IMR-90 (cell line): ENCODE measurements around the gene CREB5. TPM values are rescaled to one million over a fixed set of nuclear protein-coding genes. Genes with fewer than 3 reads are reported as not detected.

Source experiments
- ATAC-seq: fragments of 200-7000 bp; cut with Tn5 transposase; 2 replicates; pipeline ENCODE4 v1.9.1; 2020; ENCODE audit warnings: low read depth, mild to moderate bottlenecking, moderate library complexity
- BruUV-seq: library from RNA; stranded (reverse); fragments of 400-500 nt; replicated peaks from 2 replicates; lab custom pipeline; 2021; lab: Mats Ljungman, UMichigan
- CTCF ChIA-PET: fragments of 300-600 bp; formaldehyde crosslinking; extraction: SDS; loops from one replicate; lab custom pipeline; 2021; ENCODE audit warnings: antibody characterized with exemption; lab: Yijun Ruan, JAX
- POLR2A ChIA-PET: fragments of 300-600 bp; sonication (Branson Sonifier 250); formaldehyde crosslinking; loops from one replicate; lab custom pipeline; 2022; ENCODE audit warnings: antibody characterized with exemption; ENCODE audit not compliant: unreplicated experiment; lab: Charles Lee
- DNase-seq: peaks from one replicate; pipeline ENCODE4 v3.0.0; 2013
- H2AFZ ChIP-seq: replicated peaks from 2 replicates; pipeline ENCODE3; 2013; ENCODE audit warnings: low read length, mild to moderate bottlenecking; ENCODE audit not compliant: poor library complexity
- H2AK5ac ChIP-seq: 2 replicates; pipeline ENCODE4 v1.6.1; 2013; ENCODE audit warnings: low read depth, low read length, inconsistent platforms
- H2AK9ac ChIP-seq: replicated peaks from 2 replicates; pipeline ENCODE3; 2013; ENCODE audit warnings: mild to moderate bottlenecking, low read depth, low read length, moderate library complexity; ENCODE audit not compliant: poor library complexity
- H2BK120ac ChIP-seq: 2 replicates; pipeline ENCODE4 v1.6.1; 2013; ENCODE audit warnings: low read depth, low read length, inconsistent platforms
- H2BK15ac ChIP-seq: 3 replicates; pipeline ENCODE4 v1.6.1; 2013; ENCODE audit warnings: low read depth, low read length, inconsistent platforms
- H2BK20ac ChIP-seq: 2 replicates; pipeline ENCODE4 v1.6.1; 2013; ENCODE audit warnings: low read depth, mild to moderate bottlenecking, inconsistent platforms, low read length, moderate library complexity
- H2BK5ac ChIP-seq: 2 replicates; pipeline ENCODE4 v1.6.1; 2013; ENCODE audit warnings: mild to moderate bottlenecking, low read depth, low read length, inconsistent platforms; ENCODE audit not compliant: poor library complexity, severe bottlenecking
- H3K14ac ChIP-seq: replicated peaks from 2 replicates; pipeline ENCODE4 v1.6.1; 2013; ENCODE audit warnings: low read depth, low read length, inconsistent platforms
- H3K18ac ChIP-seq: 2 replicates; pipeline ENCODE4 v1.6.1; 2013; ENCODE audit warnings: low read depth, low read length, control low read depth
- H3K23ac ChIP-seq: 2 replicates; pipeline ENCODE4 v1.6.1; 2013; ENCODE audit warnings: low read depth, low read length, inconsistent platforms
- H3K27ac ChIP-seq: 2 replicates; pipeline ENCODE4 v1.5.1; 2013; ENCODE audit warnings: mild to moderate bottlenecking, control low read depth, low read length; ENCODE audit not compliant: insufficient read depth
- H3K27me3 ChIP-seq: 2 replicates; pipeline ENCODE4 v1.6.1; 2013; ENCODE audit warnings: low read length; ENCODE audit not compliant: control insufficient read depth, insufficient read depth
- H3K36me3 ChIP-seq: 2 replicates; pipeline ENCODE4 v1.6.1; 2013; ENCODE audit warnings: low read length, mixed read lengths; ENCODE audit not compliant: control insufficient read depth, insufficient read depth
- H3K4ac ChIP-seq: 2 replicates; pipeline ENCODE4 v1.6.1; 2013; ENCODE audit warnings: low read depth, low read length, inconsistent platforms
- H3K4me1 ChIP-seq: 2 replicates; pipeline ENCODE4 v1.6.1; 2013; ENCODE audit warnings: low read length, mixed read lengths; ENCODE audit not compliant: control insufficient read depth, insufficient read depth
- H3K4me2 ChIP-seq: 2 replicates; pipeline ENCODE4 v1.6.1; 2013; ENCODE audit warnings: low read depth, mild to moderate bottlenecking, control low read depth, low read length, moderate library complexity
- H3K4me3 ChIP-seq: 2 replicates; pipeline ENCODE4 v1.5.1; 2013; ENCODE audit warnings: low read depth, mild to moderate bottlenecking, control low read depth, low read length, moderate library complexity; ENCODE audit not compliant: insufficient read depth
- H3K56ac ChIP-seq: 2 replicates; pipeline ENCODE4 v1.6.1; 2013; ENCODE audit warnings: low read length, inconsistent platforms; ENCODE audit not compliant: insufficient read depth; ENCODE audit errors: extremely low read depth
- H3K79me1 ChIP-seq, 2 experiments: 2 replicates each; pipeline ENCODE4 v1.6.1; 2013; ENCODE audit warnings: low read length in 2 of 2, inconsistent platforms in 1 of 2, low read depth in 1 of 2
- H3K9ac ChIP-seq: 2 replicates; pipeline ENCODE4 v1.6.1; 2013; ENCODE audit warnings: low read depth, low read length, control low read depth
- H3K9me1 ChIP-seq: 2 replicates; pipeline ENCODE4 v1.6.1; 2013; ENCODE audit warnings: low read length, inconsistent platforms; ENCODE audit not compliant: insufficient read depth
- H3K9me3 ChIP-seq: 2 replicates; pipeline ENCODE4 v1.6.1; 2013; ENCODE audit warnings: low read length; ENCODE audit not compliant: control insufficient read depth, insufficient read depth
- H4K20me1 ChIP-seq: 2 replicates; pipeline ENCODE4 v1.6.1; 2013; ENCODE audit warnings: low read length, inconsistent platforms; ENCODE audit not compliant: insufficient read depth
- H4K5ac ChIP-seq: 2 replicates; pipeline ENCODE4 v1.6.1; 2013; ENCODE audit warnings: mild to moderate bottlenecking, low read depth, low read length, control low read depth
- H4K8ac ChIP-seq, 2 experiments: 2 replicates each; pipeline ENCODE4 v1.6.1; 2013; ENCODE audit warnings: low read depth in 2 of 2, low read length in 2 of 2, control low read depth in 1 of 2, inconsistent platforms in 1 of 2
- H4K91ac ChIP-seq: 2 replicates; pipeline ENCODE4 v1.6.1; 2013; ENCODE audit warnings: low read depth, low read length, inconsistent platforms; ENCODE audit not compliant: insufficient read depth
- BHLHE40 ChIP-seq: fragments of 150-350 bp; IDR thresholded peaks from 2 replicates; pipeline ENCODE4 v1.6.1; 2016; ENCODE audit warnings: mild to moderate bottlenecking, low read depth, low read length
- CEBPB ChIP-seq: IDR thresholded peaks from 2 replicates; pipeline ENCODE4 v1.6.1; 2012; ENCODE audit warnings: low read depth, low read length, improper control_type of control experiment
- CHD1 ChIP-seq: IDR thresholded peaks from 2 replicates; pipeline ENCODE4 v1.6.1; 2012; ENCODE audit warnings: low read depth, low read length, improper control_type of control experiment
- ELK1 ChIP-seq: fragments of 150-350 bp; IDR thresholded peaks from 2 replicates; pipeline ENCODE4 v1.6.1; 2016; ENCODE audit warnings: low read depth, mild to moderate bottlenecking, low read length, moderate library complexity, borderline replicate concordance
- FOS ChIP-seq: fragments of 150-350 bp; IDR thresholded peaks from 2 replicates; pipeline ENCODE4 v1.6.1; 2016; ENCODE audit warnings: low read depth, low read length
- MAFK ChIP-seq: IDR thresholded peaks from 2 replicates; pipeline ENCODE4 v1.6.1; 2012; ENCODE audit warnings: low read depth, low read length, improper control_type of control experiment
- MAZ ChIP-seq: IDR thresholded peaks from 2 replicates; pipeline ENCODE4 v1.6.1; 2012; ENCODE audit warnings: low read depth, mild to moderate bottlenecking, low read length, improper control_type of control experiment, moderate library complexity, borderline replicate concordance
- MXI1 ChIP-seq: IDR thresholded peaks from 2 replicates; pipeline ENCODE4 v1.6.1; 2012; ENCODE audit warnings: low read depth, mild to moderate bottlenecking, low read length, moderate library complexity, borderline replicate concordance
- NFE2L2 ChIP-seq: fragments of 150-350 bp; IDR thresholded peaks from 2 replicates; pipeline ENCODE4 v1.6.1; 2016; ENCODE audit warnings: low read depth, mild to moderate bottlenecking, low read length
- POLR2A ChIP-seq: IDR thresholded peaks from 2 replicates; pipeline ENCODE4 v1.6.1; 2012; ENCODE audit warnings: mild to moderate bottlenecking, low read depth, low read length
- RAD21 ChIP-seq: IDR thresholded peaks from 2 replicates; pipeline ENCODE4 v1.6.1; 2012; ENCODE audit warnings: low read length, improper control_type of control experiment
- RCOR1 ChIP-seq: IDR thresholded peaks from 2 replicates; pipeline ENCODE4 v1.6.1; 2012; ENCODE audit warnings: mild to moderate bottlenecking, low read length, improper control_type of control experiment; ENCODE audit not compliant: insufficient replicate concordance
- RFX5 ChIP-seq: IDR thresholded peaks from 2 replicates; pipeline ENCODE4 v1.8.0; 2012; ENCODE audit warnings: low read depth, mild to moderate bottlenecking, low read length, moderate library complexity
- SMC3 ChIP-seq: fragments of 150-350 bp; IDR thresholded peaks from 2 replicates; pipeline ENCODE4 v1.6.1; 2016; ENCODE audit warnings: low read depth, mild to moderate bottlenecking, antibody characterized with exemption, low read length, moderate library complexity
- USF2 ChIP-seq: fragments of 150-350 bp; IDR thresholded peaks from 2 replicates; pipeline ENCODE4 v1.6.1; 2017; ENCODE audit warnings: mild to moderate bottlenecking, antibody characterized with exemption, low read length, low read depth
- WGBS, 2 experiments: methylation state at CpG; one replicate each; pipeline versions ENCODE4 v1.1.5 to v1.1.7; 2013; ENCODE audit warnings: missing lambda C conversion rate in 2 of 2; ENCODE audit not compliant: insufficient read length in 1 of 2; ENCODE audit errors: extremely low coverage in 2 of 2; 5-methylcytosine and 5-hydroxymethylcytosine counted together
- dilution Hi-C: fragments of 300-500 bp; cut with HindIII; formaldehyde crosslinking; loops from one replicate; pipeline ENCODE4 v1.14.3; 2018; ENCODE audit warnings: low sequenced_read_pairs; ENCODE audit not compliant: unreplicated experiment
- in situ Hi-C: fragments of 300-500 bp; cut with MboI; formaldehyde crosslinking; loops from 3 replicates; pipeline ENCODE4 v1.14.3; 2019; ENCODE audit warnings: low sequenced_read_pairs, inconsistent platforms, mixed read lengths
- intact Hi-C: fragments of 100-400 bp; cut with micrococcal nuclease; formaldehyde crosslinking; loops from 2 replicates; pipeline ENCODE4 v1.10.0; 2022
- polyA plus RNA-seq, 3 experiments: library from polyadenylated mRNA; depleted of rRNA; stranded (reverse); fragments of >200 nt; gene quantifications; 2 replicates each; pipeline ENCODE4 v1.2.3, GENCODE V29; 2012; ENCODE audit warnings: low replicate concordance in 1 of 3
- total RNA-seq: library from RNA; depleted of rRNA; stranded (reverse); fragments of >200 nt; gene quantifications from 2 replicates; pipeline ENCODE4 v1.2.3, GENCODE V29; 2012

The CREB5 gene
- total and polyA plus RNA-seq, 2 of the 4 experiments (the other 2 are of a cell fraction) = 7.3 to 13.1 TPM

GRCh38 chr7:28706584-28706983 lies 294.3 kb downstream of the CREB5 start:
- no peak overlapping the region for H3K56ac ChIP-seq
- no peak overlapping the region for H3K14ac ChIP-seq
- H3K9ac ChIP-seq = no peak overlapping the region
- H2AK9ac ChIP-seq = no peak overlapping the region
- no peak overlapping the region for H2BK20ac ChIP-seq
- no peak overlapping the region for H2BK120ac ChIP-seq
- no CpG with 5 or more reads among the region's 1 CpG for WGBS, 2 experiments
- H3K23ac ChIP-seq = no peak overlapping the region
- no peaks in the 10 kb centered on the region for H4K20me1 ChIP-seq
- no peak for ATAC-seq
- no peak overlapping the region for H4K5ac ChIP-seq
- intact Hi-C loops = no loop called here
- H3K27ac ChIP-seq = no peak overlapping the region
- POLR2A ChIA-PET = no interaction called here
- TF ChIP-seq BHLHE40 = no peak
- TF ChIP-seq FOS = no peak
- no peak for TF ChIP-seq MXI1
- TF ChIP-seq RFX5 = no peak
- no peak for TF ChIP-seq MAZ
- no peak for TF ChIP-seq SMC3
- no peak for TF ChIP-seq RAD21
- no peak for TF ChIP-seq NFE2L2
- TF ChIP-seq RCOR1 = no peak
- no peak for TF ChIP-seq MAFK
- no peak for TF ChIP-seq POLR2A
- no peak for TF ChIP-seq CHD1
- TF ChIP-seq CEBPB = no peak
- no peak for TF ChIP-seq USF2
- no peak for TF ChIP-seq ELK1
- no peak overlapping the region for H3K4ac ChIP-seq
- no peaks in the 10 kb centered on the region for H3K4me1 ChIP-seq
- no peak overlapping the region for H3K4me3 ChIP-seq
- no peak overlapping the region for H2BK15ac ChIP-seq
- no peaks in the 10 kb centered on the region for H3K9me3 ChIP-seq
- H4K91ac ChIP-seq = no peak overlapping the region
- H2AK5ac ChIP-seq = no peak overlapping the region
- H3K4me2 ChIP-seq = no peak overlapping the region
- no peaks in the 10 kb centered on the region for H3K36me3 ChIP-seq
- no peak overlapping the region for H2BK5ac ChIP-seq
- no peak overlapping the region for H4K8ac ChIP-seq
- DNase-seq = no peak
- CTCF ChIA-PET = no interaction called here
- no peak overlapping the region for H3K18ac ChIP-seq
- no TSS peak for BruUV-seq
- H3K9me1 ChIP-seq = no peaks in the 10 kb centered on the region
- in situ Hi-C loops = no loop called here
- no peaks in the 10 kb centered on the region for H3K27me3 ChIP-seq
- H3K79me1 ChIP-seq = no peaks in the 10 kb centered on the region; a peak in 1 of 4 replicates
- H2AFZ ChIP-seq = no peak overlapping the region
- dilution Hi-C loops = no loop called here
